GM04504 (cell line): Measurements from ENCODE around the gene CHN2.

Source experiments
- DNase-seq: peaks from one replicate; pipeline ENCODE4 v3.0.0-alpha.2; 2012; ENCODE audit warnings: low read depth

The CHN2 gene

GRCh38 chr7:29228289-29229011 lies 33.9 kb downstream of the CHN2 start:
- DNase-seq: no peak

DNA sequence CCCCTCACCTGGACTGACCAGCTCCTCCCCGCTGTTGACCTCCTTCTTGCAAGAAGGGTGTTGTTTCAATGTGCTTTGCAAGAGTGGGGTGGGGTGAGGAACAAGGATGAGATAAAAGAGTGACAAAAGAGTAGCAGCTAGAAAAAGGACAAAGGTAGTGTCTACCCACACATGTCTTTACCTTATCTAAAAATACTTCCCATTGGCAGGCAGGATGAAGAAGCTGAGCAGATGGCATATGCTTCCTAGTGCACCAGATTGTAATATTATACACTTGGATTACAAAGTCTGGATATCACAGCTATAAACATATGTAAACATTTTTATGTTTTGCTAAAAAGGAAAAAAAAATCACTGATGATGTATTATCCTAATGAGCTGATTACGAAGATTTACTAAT lies 34.5 kb downstream of the CHN2 start:
- no peak for DNase-seq

GRCh38 chr7:29229946-29230345 lies 35.4 kb downstream of the CHN2 start:
- DNase-seq: no peak

GRCh38 chr7:29230871-29231345 lies 36.3 kb downstream of the CHN2 start:
- DNase-seq: no peak

GRCh38 chr7:29231671-29232232 lies 37.2 kb downstream of the CHN2 start:
- DNase-seq: no peak

DNA sequence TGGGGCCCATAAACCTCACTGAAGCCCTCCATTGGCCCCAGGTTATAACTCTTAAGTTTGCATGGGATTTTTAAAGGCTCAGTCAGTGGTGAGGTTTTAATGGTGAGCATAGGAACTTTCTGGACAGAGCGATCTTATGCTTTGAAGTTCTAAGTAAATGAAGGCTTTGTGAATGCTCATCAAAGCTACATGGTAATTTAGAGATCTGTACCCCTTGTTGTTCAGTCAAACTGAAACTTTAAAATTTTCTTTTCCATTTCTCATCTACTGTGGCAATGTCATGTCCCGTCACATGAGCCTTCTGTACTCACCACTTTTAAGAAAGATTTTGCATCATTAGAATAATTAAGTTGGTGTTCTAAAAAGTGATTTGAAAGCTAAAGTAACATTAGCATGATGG lies 39.9 kb downstream of the CHN2 start:
- DNase-seq: no peak

DNA sequence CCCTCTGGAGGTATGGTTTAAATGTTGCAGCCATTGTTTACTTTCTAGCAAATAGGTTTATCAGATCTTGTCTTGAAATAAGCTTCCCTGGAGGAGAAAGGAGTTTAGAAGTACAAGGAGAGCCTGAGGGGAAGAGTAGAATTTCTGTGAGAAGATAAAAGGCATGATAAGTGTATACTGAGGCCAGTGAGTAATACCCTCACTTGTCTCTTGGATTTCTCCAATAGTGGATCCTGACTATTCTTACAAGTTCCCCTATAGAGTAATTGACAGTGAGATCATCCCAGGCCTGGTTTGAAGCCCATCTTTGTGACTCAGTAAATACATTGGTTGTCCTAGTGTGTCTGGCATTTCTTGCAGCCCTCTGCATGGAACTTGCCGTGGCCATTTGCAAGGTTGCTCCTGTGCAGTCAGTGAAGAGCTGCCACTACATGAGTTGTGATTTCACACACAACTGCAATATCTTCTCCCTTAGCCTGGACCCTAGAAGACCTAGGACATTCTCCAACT lies 41.6 kb downstream of the CHN2 start:
- no peak for DNase-seq

DNA sequence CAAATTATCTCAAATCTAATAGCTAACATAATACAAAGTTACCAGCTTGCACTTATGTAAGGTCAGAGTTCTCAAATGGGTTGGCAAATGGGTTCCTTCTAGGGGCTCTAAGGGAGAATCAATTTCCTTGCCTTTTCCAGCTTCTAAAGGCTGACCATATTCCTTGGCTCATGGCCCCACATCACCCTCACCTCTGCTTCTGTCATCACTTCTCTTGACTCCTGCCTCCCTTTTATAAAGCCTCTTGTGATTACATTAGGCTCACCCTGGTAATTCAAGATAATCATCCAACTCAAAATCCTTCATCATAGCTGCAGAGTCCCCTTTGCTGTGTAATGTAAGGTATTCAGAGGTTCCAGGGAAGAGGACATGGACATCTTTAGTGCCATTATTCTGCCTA lies 42.1 kb downstream of the CHN2 start:
- no peak for DNase-seq

- no peak for DNase-seq
These were observed 42.9 kb downstream of the CHN2 start for GRCh38 chr7:29237489-29237888.

DNA sequence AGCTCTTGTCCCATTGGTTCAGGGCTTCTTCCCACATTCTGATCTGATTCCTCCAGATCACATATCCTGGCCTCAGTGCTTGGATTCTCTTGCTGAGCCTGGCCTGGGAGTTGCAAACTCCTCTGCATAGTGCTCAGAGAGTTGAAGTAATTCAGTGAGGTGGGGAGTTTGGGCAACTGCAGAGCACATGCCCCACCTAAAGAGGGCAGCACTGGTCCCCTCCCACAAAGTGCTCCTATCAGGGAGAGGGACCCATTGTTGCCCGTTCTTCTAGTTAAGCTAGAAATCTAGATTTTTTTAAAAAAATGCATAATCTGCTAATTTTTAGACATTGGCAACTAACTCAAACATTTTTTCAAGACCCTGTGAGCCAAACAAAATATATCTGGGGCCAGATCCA lies 45.1 kb downstream of the CHN2 start:
- DNase-seq: no peak

DNA sequence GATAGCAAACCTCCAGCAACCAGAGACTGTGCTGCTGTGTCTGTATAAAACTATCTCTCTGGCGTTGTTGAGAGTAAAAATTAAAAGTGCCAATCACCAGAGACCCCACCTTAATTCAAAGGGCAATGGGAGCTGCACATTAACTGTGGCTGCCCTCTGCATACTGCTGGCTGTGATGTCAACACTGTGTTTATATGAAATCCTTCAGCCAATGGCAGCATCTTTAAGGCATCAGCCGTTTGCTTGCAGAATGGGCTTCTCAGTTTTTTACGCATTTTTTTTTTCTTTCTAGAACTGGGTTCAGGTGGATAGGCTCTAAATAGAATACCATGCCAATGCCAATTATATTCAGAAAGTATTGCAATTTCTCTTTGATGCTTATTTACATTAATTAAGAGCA lies 47.7 kb downstream of the CHN2 start:
- no peak for DNase-seq

DNA sequence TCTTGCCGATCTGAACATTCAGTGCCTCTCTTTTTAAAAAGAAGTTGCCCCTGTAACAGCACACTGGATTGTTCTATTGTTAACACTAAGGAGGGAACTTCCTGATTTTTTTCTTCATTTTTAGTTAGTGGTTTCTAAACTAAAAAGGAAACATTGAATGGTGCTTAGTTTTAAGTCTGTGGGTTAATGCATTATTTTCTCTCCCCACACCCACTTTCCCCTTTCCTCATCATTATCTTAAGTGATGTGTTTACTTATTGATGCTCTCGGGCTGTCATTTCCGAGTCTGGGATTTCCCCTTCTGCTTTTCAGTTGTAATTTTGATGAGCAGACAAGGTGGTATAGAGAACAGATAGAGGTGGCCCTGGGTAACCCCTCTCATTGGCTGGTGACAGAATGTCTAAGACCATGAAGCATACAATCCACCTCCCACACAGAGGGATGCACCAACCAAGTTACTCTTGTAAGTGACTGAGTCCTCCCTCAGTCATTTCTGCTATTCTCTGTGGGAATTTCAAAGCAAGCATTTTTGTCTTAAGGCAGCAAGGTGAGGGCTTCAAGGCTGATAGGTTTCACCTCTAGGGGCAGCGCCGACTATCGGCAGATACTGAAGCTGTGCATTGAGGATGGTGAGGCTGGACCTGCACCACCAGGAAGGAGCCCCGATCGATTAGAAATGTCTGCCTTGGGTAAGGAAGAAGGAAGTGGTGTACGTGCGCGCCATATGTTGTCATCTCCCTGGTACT lies 49.5 kb downstream of the CHN2 start:
- DNase-seq: no peak

DNA sequence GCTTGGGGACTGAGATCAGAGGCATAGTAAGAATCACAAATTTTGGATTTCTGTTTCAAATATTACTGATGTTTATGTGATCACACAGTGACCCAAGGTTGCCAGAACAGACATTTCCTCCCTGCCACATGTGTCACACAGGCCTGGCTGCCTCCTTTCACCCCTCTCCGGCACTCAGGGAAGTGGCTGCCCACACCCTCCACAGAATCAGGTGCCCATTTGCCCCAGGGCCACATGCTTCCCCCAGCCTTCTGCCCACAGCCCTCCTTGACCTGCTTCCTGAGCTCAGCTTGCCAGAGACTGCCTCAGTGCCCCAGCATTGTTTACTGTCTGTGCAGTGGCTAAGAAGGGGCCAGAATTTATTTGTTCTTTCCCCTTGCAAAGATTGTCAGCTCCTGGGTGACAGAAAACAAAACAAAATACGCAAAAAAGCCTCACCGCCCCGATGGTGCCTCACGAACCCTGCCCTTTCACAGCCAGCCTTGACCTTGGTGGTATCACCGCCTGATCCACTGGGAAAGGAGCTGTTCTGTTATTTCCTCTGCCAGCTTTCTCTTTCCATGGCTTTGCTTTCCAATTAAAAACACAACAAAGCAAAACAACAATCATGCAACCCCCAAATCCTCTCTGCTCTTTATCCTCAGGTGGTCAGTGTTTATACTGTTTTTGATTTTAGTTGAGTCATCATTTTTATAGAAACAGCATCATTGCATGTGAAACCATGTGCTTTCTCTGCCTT lies 52.8 kb downstream of the CHN2 start:
- no peak for DNase-seq

DNA sequence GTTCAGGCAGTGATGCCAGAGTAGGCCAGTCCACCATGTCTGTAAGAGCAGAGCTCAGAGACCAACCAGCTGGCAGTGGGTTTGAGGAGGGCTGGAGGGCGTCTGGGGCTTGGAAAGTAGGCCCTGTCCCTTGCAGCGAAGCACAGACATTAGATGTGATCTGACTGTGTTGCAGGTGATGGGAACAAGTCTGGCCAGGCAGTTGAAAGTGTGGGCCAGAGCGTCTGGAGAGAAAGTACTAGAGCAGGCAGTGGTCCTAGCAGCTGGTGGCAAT lies 53.3 kb downstream of the CHN2 start:
- DNase-seq: no peak

- DNase-seq: no peak
These were observed 54.3 kb downstream of the CHN2 start for GRCh38 chr7:29248713-29249382.

DNA sequence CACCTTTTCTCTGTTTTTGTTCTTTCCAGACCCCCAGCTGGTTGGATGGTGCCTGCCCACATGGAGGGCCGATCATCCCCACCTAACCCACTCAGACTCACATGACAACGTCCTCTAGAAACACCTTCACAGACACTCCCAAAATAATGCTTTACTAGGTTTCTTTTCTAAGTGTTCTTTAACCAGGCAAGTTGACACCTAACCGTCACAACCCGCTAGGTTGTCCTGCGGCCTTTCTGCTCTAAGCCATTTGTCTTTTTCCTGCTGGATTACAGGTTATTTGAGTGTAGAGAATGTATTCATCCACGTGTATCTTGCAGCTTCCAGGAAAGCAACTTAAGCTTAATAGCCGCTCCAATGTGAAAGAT lies 54.8 kb downstream of the CHN2 start:
- DNase-seq: no peak

- no peak for DNase-seq
These were observed 55.3 kb downstream of the CHN2 start for GRCh38 chr7:29249860-29250259.

DNA sequence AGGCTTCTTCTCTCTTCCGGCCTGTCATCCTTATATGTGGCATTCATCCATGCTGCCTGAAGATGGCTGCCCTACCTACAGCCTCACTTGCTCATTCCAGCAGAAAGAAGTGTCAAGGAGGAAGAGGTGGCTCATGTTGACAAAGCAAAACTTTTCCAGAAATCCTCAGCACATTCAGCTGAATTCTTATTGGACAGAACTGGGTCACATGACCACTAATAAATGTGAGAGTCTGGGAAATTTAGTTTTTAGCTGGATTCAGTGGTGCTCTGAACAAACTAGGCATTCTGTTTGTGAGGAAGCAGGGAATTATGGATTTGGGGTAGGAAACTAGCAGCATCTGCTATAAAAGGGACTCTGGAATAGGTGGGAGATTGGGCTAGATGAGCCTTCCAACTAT lies 58.6 kb downstream of the CHN2 start:
- DNase-seq: no peak

- no peak for DNase-seq
These were observed 60.0 kb downstream of the CHN2 start for GRCh38 chr7:29254591-29254990.

- no peak for DNase-seq
These were observed 60.8 kb downstream of the CHN2 start for GRCh38 chr7:29255199-29255878.

DNA sequence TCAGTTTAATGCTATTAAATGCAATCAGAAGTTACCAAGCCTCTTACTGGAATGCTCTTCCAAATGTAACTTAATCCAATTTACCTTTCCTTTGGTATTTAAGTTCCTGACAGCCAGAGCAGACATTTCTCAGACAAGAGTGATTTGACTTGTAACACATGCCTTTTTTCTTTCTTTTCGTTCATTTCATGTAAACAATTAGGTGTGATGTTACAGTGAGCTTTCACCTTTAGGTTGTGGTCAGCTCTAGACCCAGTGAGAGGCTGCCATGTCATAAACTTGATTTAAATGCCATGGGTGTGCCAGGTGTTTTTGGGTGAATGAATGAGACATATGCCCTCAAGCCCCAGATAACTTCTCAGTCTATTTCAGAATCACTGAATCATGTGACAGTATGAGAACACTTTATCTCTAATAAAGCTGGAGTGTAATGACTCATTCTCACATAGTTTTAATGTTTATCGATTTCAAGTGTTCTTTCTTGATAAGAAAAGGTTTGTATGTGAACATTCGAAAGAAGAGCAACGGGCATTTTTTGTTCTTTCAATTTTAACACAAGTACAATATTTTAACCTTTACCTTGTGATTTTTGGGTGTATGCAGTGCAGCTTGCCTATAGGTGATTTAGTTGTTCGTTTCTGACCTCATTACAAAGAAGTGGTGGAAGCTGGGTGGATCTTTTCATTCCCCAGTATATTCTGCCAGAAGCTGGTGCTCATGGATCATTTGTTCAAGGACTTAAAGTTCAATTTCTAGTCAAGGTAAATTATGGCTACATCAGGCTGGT lies 61.5 kb downstream of the CHN2 start:
- DNase-seq: no peak
